OCI-LY3 (cell line): ENCODE results near the gene RNF2.

Experiments
- CTCF ChIP-seq: fragments of 200-600, 300-600 bp; sonication (generic); IDR thresholded peaks from 2 replicates; pipeline ENCODE4 v1.5.1; 2014; ENCODE audit warnings: antibody characterized with exemption, low read length, low read depth
- EZH2phosphoT487 ChIP-seq: fragments of 200-600 bp; shearing (Covaris generic); IDR thresholded peaks from 2 replicates; pipeline ENCODE4 v1.6.1; 2018; ENCODE audit warnings: antibody characterized with exemption, mixed run types, low read depth

- no peak for TF ChIP-seq CTCF
- no peak for TF ChIP-seq EZH2phosphoT487
Observed at GRCh38 chr1:185110145-185110544, 64.8 kb downstream of the RNF2 start.
